NCI-H1694 (cell line): Measurements from ENCODE around the gene CLEC14A.

Experiments used
- DNase-seq: peaks from one replicate; lab custom pipeline; 2025; lab: John Stamatoyannopoulos, UW

The CLEC14A gene

DNA sequence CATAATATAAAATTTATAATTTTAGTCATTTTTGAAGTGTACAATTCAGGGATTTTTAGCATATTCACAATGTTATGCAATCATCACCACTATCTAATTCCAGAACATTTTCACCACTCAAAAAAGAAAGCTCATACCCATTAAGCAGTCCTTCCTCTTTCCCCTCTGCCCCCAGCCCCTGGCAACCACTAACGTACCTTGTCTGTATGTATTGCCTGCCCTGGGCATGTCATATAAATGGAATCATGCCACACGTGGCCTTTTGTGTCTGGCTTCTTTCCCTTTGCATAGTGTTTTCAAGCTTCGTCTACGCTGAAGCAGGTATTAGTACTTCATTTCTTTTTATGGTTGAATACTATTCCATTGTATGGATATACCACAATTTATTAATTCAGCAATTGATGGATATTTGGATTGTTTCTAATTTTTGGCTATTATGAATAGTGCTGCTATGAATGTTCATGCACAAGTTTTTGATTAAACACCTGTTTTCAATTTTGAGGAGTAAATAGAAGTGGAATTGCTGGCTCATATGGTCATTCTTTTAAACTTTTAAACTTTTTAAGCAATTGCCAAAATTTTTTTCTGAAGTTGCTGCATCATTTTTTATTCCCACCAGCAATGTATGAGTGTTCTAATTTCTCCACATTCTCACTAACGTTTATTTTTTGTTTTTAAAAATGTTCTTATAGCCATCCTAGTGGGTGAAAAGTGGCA, 49.8 kb downstream of the CLEC14A start:
- DNase-seq, result no peak

- no peak for DNase-seq
These were observed 50.6 kb downstream of the CLEC14A start for GRCh38 chr14:38205119-38205813.

GRCh38 chr14:38204719-38205115, 51.2 kb downstream of the CLEC14A start:
- DNase-seq, result no peak
